SK-N-SH (cell line): ENCODE measurements around the gene GPNMB.

Experiments
- EZH2phosphoT487 ChIP-seq: fragments of 200-600 bp; sonication (generic); IDR thresholded peaks from 2 replicates; pipeline ENCODE4 v1.6.1; 2017; ENCODE audit warnings: low read depth, mixed run types, mild to moderate bottlenecking, antibody characterized with exemption, moderate library complexity, borderline replicate concordance
- NFIC ChIP-seq: IDR thresholded peaks from 2 replicates; pipeline ENCODE4 v1.4.0; 2012; ENCODE audit warnings: borderline replicate concordance
- NRF1 ChIP-seq: IDR thresholded peaks from 2 replicates; pipeline ENCODE4 v1.6.1; 2012; ENCODE audit warnings: low read depth, mild to moderate bottlenecking, low read length
- POLR2AphosphoS5 ChIP-seq: IDR thresholded peaks from 2 replicates; pipeline ENCODE4 v1.6.1; 2012; ENCODE audit warnings: low read depth, low read length
- USF2 ChIP-seq: fragments of 150-350 bp; IDR thresholded peaks from 2 replicates; pipeline ENCODE4 v1.6.1; 2017; ENCODE audit warnings: antibody characterized with exemption, low read length, low read depth, borderline replicate concordance
- TF ChIP-seq, protein P1 (sequence below): IDR thresholded peaks from 2 replicates; pipeline ENCODE4; 2012
- TF ChIP-seq, protein P2 (sequence below): fragments of 200-600 bp; sonication (generic); IDR thresholded peaks from 2 replicates; pipeline ENCODE4 v1.6.1; 2017; ENCODE audit warnings: antibody characterized with exemption, mild to moderate bottlenecking, moderate library complexity

- no peak for TF ChIP-seq USF2
- TF ChIP-seq NRF1: no peak
- TF ChIP-seq, protein P1, sequence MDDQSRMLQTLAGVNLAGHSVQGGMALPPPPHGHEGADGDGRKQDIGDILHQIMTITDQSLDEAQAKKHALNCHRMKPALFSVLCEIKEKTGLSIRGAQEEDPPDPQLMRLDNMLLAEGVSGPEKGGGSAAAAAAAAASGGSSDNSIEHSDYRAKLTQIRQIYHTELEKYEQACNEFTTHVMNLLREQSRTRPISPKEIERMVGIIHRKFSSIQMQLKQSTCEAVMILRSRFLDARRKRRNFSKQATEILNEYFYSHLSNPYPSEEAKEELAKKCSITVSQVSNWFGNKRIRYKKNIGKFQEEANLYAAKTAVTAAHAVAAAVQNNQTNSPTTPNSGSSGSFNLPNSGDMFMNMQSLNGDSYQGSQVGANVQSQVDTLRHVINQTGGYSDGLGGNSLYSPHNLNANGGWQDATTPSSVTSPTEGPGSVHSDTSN: no peak
- TF ChIP-seq, protein P2, sequence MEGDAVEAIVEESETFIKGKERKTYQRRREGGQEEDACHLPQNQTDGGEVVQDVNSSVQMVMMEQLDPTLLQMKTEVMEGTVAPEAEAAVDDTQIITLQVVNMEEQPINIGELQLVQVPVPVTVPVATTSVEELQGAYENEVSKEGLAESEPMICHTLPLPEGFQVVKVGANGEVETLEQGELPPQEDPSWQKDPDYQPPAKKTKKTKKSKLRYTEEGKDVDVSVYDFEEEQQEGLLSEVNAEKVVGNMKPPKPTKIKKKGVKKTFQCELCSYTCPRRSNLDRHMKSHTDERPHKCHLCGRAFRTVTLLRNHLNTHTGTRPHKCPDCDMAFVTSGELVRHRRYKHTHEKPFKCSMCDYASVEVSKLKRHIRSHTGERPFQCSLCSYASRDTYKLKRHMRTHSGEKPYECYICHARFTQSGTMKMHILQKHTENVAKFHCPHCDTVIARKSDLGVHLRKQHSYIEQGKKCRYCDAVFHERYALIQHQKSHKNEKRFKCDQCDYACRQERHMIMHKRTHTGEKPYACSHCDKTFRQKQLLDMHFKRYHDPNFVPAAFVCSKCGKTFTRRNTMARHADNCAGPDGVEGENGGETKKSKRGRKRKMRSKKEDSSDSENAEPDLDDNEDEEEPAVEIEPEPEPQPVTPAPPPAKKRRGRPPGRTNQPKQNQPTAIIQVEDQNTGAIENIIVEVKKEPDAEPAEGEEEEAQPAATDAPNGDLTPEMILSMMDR: no peak
- no peak for TF ChIP-seq POLR2AphosphoS5
- TF ChIP-seq NFIC: no peak
- no peak for TF ChIP-seq EZH2phosphoT487
Measured at GRCh38 chr7:23211589-23211988, 35.0 kb upstream of the GPNMB start.
